PC-3 (cell line): Measurements from ENCODE around the gene OR2W1. TPM values are rescaled to one million over a fixed set of nuclear protein-coding genes. Genes with fewer than 3 reads are reported as not detected.
A peak's percentile ranks its signal among the peaks of the same experiment; 100 is the strongest.

Source experiments
- ATAC-seq: fragments of 200-7000 bp; cut with Tn5 transposase; 2 replicates; pipeline ENCODE4 v1.9.1; 2020; ENCODE audit warnings: mild to moderate bottlenecking, moderate library complexity
- BruUV-seq: library from RNA; stranded (reverse); fragments of 400-500 nt; replicated peaks from 2 replicates; lab custom pipeline; 2021; lab: Mats Ljungman, UMichigan
- CTCF ChIA-PET: fragments of 300-600 bp; sonication (Branson Sonifier 250); formaldehyde crosslinking; loops from one replicate; lab custom pipeline; 2022; ENCODE audit warnings: antibody characterized with exemption; lab: Charles Lee
- POLR2A ChIA-PET: fragments of 300-600 bp; sonication (Branson Sonifier 250); formaldehyde crosslinking; loops from one replicate; lab custom pipeline; 2022; ENCODE audit warnings: antibody characterized with exemption; ENCODE audit not compliant: unreplicated experiment; lab: Charles Lee
- DNase-seq: peaks from one replicate; pipeline ENCODE4 v3.0.0-alpha.2; 2015
- H2AFZ ChIP-seq: fragments of 300-600 bp; sonication (generic); 2 replicates; pipeline ENCODE4 v1.6.0; 2016; ENCODE audit warnings: antibody characterized with exemption, low read length
- H3F3A ChIP-seq: fragments of 300-600 bp; sonication (generic); one replicate; pipeline ENCODE4 v1.6.0; 2017; ENCODE audit warnings: antibody characterized with exemption, low read length, control low read depth, mild to moderate bottlenecking; ENCODE audit not compliant: unreplicated experiment
- H3K27ac ChIP-seq: fragments of 300-600 bp; sonication (generic); 2 replicates; pipeline ENCODE4 v1.5.1; 2016; ENCODE audit warnings: mild to moderate bottlenecking, low read length
- H3K27me3 ChIP-seq: fragments of 300-600 bp; sonication (generic); 2 replicates; pipeline ENCODE4 v1.6.1; 2016; ENCODE audit warnings: low read length, mixed read lengths
- H3K36me3 ChIP-seq: fragments of 300-600 bp; sonication (generic); 2 replicates; pipeline ENCODE4 v1.6.1; 2016; ENCODE audit warnings: low read depth, mixed run types, low read length, mixed read lengths
- H3K4me1 ChIP-seq: fragments of 300-600 bp; sonication (generic); 2 replicates; pipeline ENCODE4 v1.5.1; 2016; ENCODE audit warnings: low read length; ENCODE audit not compliant: insufficient read depth
- H3K4me2 ChIP-seq: fragments of 300-600 bp; sonication (generic); 2 replicates; pipeline ENCODE4 v1.6.0; 2016; ENCODE audit warnings: low read length
- H3K4me3 ChIP-seq: fragments of 300-600 bp; sonication (generic); 2 replicates; pipeline ENCODE4 v1.5.1; 2016; ENCODE audit warnings: mild to moderate bottlenecking, low read length, mixed read lengths
- H3K79me2 ChIP-seq: fragments of 300-600 bp; sonication (generic); 2 replicates; pipeline ENCODE4 v1.6.1; 2017; ENCODE audit warnings: low read length, mixed read lengths
- H3K9ac ChIP-seq: fragments of 300-600 bp; sonication (generic); 2 replicates; pipeline ENCODE4 v1.6.0; 2016; ENCODE audit warnings: mild to moderate bottlenecking, low read length
- H3K9me2 ChIP-seq: fragments of 300-600 bp; sonication (generic); replicated peaks from 2 replicates; pipeline ENCODE4 v1.6.1; 2016; ENCODE audit warnings: mixed run types, low read length, mixed read lengths
- H3K9me3 ChIP-seq: fragments of 300-600 bp; sonication (generic); 2 replicates; pipeline ENCODE4 v1.6.1; 2016; ENCODE audit warnings: low read length, mixed read lengths
- H4K20me1 ChIP-seq: fragments of 300-600 bp; sonication (generic); 2 replicates; pipeline ENCODE4 v1.6.1; 2016; ENCODE audit warnings: low read length, mixed read lengths
- CTCF ChIP-seq: fragments of 300-600 bp; sonication (generic); conservative IDR thresholded peaks from 2 replicates; pipeline ENCODE4 v1.5.1; 2017; ENCODE audit warnings: antibody characterized with exemption, low read depth, mild to moderate bottlenecking, low read length
- EZH2 ChIP-seq: fragments of 300-600 bp; sonication (generic); IDR thresholded peaks from one replicate; pipeline ENCODE4 v1.6.1; 2017; ENCODE audit warnings: antibody characterized with exemption, mild to moderate bottlenecking, low read length; ENCODE audit not compliant: unreplicated experiment
- EZH2phosphoT487 ChIP-seq: fragments of 300-600 bp; sonication (generic); IDR thresholded peaks from 2 replicates; pipeline ENCODE4 v1.6.1; 2018; ENCODE audit warnings: mild to moderate bottlenecking, antibody characterized with exemption, low read length, borderline replicate concordance
- intact Hi-C: fragments of 100-400 bp; cut with micrococcal nuclease; formaldehyde crosslinking; loops from 2 replicates; pipeline ENCODE4 v1.9.0; 2023
- total RNA-seq: library from RNA; depleted of rRNA; stranded (reverse); fragments of >200 nt; gene quantifications from 2 replicates; pipeline ENCODE4 v1.2.3, GENCODE V29; 2014

The OR2W1 gene
- total RNA-seq, 1 experiment from 2014 or later: not detected

GRCh38 chr6:29071831-29072723, 27.1 kb upstream of the OR2W1 start:
- Histone ChIP-seq H3K36me3 (no peaks in the 10 kb centered on the region), H3K79me2 (no peaks in the 10 kb centered on the region), H3F3A (no peaks in the 10 kb centered on the region), H4K20me1 (no peaks in the 10 kb centered on the region), H3K9ac (no peak overlapping the region), H3K27ac (no peak overlapping the region), H3K27me3 (peaks cover 23% of the 10 kb centered on the region; the same call in 1 of the 2 replicates), H3K4me3 (no peak overlapping the region), H2AFZ (no peak overlapping the region), H3K4me2 (no peak overlapping the region), H3K9me2 (no peaks in the 10 kb centered on the region), H3K4me1 (no peaks in the 10 kb centered on the region), H3K9me3 (no peaks in the 10 kb centered on the region)
- DNase-seq (peak; percentile 70), ATAC-seq (peak; percentile 82)
- intact Hi-C loops: no loop called here
- ChIA-PET CTCF (no interaction called here), POLR2A (no interaction called here)
- TF ChIP-seq EZH2phosphoT487 (no peak), EZH2 (no peak), CTCF (peak; percentile 85)
- BruUV-seq: no TSS peak

DNA sequence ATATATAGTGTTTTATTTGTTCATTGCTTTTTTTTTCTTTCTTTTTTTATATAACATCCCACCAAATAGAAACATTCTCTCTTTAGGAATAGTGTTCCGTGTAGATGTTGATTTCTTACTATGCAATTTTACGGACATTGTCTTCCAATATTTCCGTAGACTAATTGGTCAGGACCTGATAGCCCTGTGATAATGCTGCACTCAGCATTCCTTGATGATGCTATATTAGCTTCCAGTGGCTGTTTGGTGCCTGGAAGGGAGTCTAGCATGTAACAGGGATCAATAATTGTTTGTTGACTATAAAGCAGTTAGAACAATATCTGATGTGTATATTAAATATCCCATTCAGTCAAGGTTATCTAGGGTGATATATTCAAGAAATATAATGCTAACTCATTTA, 6.7 kb upstream of the OR2W1 start:
- BruUV-seq: no TSS peak
- Histone ChIP-seq H3K79me2 (no peaks in the 10 kb centered on the region), H3K4me3 (no peak overlapping the region), H3K36me3 (no peaks in the 10 kb centered on the region), H3K27me3 (peaks cover 32% of the 10 kb centered on the region), H3K27ac (no peak overlapping the region), H3K9me3 (no peaks in the 10 kb centered on the region), H3F3A (no peaks in the 10 kb centered on the region), H4K20me1 (no peaks in the 10 kb centered on the region), H2AFZ (no peak overlapping the region), H3K9me2 (no peaks in the 10 kb centered on the region), H3K9ac (no peak overlapping the region), H3K4me1 (no peaks in the 10 kb centered on the region), H3K4me2 (no peak overlapping the region)
- DNase-seq (no peak), ATAC-seq (no peak)
- CTCF ChIA-PET: no interaction called here
- intact Hi-C loops: no loop called here
- POLR2A ChIA-PET: no interaction called here
- no peak for TF ChIP-seq EZH2phosphoT487
- no peak for TF ChIP-seq CTCF
- TF ChIP-seq EZH2: no peak

DNA sequence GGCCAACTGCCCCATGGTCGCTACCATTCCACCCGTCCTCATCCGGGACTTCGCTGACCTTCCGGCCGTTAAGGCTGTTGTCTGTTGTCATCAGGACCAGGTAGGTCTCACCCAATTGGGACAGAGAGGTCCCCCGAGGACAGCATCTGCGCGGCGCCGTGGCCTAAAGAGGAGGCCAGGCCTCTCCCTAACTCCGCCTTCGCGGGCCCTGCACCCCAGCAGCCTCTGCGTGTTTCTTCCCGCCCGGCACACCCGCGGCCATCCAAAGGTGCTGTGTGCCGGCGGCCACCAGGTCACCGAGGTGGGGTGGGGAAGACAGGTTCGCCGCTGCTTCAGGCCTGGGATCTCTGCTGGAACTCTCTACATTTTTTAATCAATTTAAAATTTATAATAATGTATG, 9.0 kb downstream of the OR2W1 start:
- CTCF ChIA-PET: no interaction called here
- ATAC-seq: no peak
- BruUV-seq: no TSS peak

More for the DNA sequence above, 9.0 kb downstream of the OR2W1 start:
- TF ChIP-seq EZH2phosphoT487 (no peak), EZH2 (no peak), CTCF (no peak)
- H3K4me1 ChIP-seq: no peaks in the 10 kb centered on the region
- intact Hi-C loops: no loop called here
- DNase-seq: no peak
- H3K36me3 ChIP-seq: no peaks in the 10 kb centered on the region
- H3K4me2 ChIP-seq: no peak overlapping the region
- H3K9me3 ChIP-seq: no peaks in the 10 kb centered on the region
- peaks cover 5% of the 10 kb centered on the region; the same call in 1 of the 2 replicates for H3K27me3 ChIP-seq
- H3K9me2 ChIP-seq: no peaks in the 10 kb centered on the region
- no peak overlapping the region for H3K27ac ChIP-seq
- no peak overlapping the region for H3K4me3 ChIP-seq
- H3K79me2 ChIP-seq: no peaks in the 10 kb centered on the region
- POLR2A ChIA-PET: no interaction called here
- H2AFZ ChIP-seq: no peak overlapping the region
- H3K9ac ChIP-seq: no peak overlapping the region
- H4K20me1 ChIP-seq: no peaks in the 10 kb centered on the region
- no peaks in the 10 kb centered on the region for H3F3A ChIP-seq
